NCI-H460 (cell line): ENCODE results near the gene MRPL18. TPM values are rescaled to one million over a fixed set of nuclear protein-coding genes. Genes with fewer than 3 reads are reported as not detected.
"Not testable (repeated sequence)": the region's sequence is repeated elsewhere in the genome, so short reads cannot be mapped to it uniquely, and the experiment has no call there.

ENCODE experiments used
- DNase-seq: peaks from one replicate; pipeline ENCODE4 v3.0.0-alpha.2; 2016; ENCODE audit warnings: low read depth; ENCODE audit errors: extremely low read depth
- polyA plus RNA-seq: library from polyadenylated mRNA; depleted of rRNA; stranded (reverse); fragments of >200 nt; gene quantifications from 2 replicates; pipeline ENCODE4 v1.2.3, GENCODE V29; 2014; cell fraction: nucleus; rRNA removed
- total RNA-seq: library from RNA; depleted of rRNA; stranded (reverse); fragments of >200 nt; shearing (Covaris generic); gene quantifications from 2 replicates; pipeline ENCODE4 v1.2.3, GENCODE V29; 2014; rRNA removed

MRPL18 gene
- total RNA-seq: 93.0 and 104 TPM in 2 replicates
- 68.1 and 82.9 TPM in 2 replicates for polyA plus RNA-seq

DNA sequence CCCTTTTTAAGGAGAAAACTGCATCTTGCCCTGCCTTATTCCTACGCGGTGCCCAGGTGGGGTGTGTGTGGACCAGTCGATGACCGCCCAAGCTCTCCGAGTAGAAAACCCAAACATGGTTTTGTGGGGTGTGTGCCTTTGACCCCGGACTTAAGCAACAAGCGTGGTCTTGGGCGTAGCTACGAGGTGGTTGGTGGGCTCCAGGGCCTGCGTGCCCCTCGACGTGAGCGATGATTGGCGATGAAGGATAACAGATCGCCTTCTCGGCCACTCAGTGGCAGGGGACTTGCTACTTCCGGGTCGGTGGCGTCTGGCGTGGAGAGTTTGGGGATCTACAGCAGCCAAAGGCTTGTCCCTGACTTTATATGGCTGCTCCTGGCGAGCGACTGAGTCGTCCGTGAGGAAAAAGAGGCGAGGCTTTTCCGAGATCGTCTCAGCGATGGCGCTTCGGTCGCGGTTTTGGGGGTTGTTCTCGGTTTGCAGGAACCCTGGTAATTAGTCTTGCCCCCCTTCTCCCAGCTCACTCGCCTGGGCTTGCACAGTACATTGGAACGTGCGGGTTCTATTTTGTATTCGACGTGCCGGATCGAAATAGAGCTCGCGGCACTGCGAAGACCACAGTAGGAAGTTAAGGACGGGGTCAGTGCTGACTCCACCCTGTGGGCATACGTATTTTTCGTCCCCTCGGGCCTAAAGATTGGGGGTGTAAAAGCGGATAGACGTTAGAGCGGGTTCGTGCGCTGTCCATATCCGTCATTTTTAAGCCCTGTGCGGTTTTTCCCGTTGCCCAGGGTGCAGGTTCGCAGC, at the start of gene MRPL18:
Gene MRPL18 (plus strand): TSS at position 319 of the 807 bp plus-strand sequence. CDS start 121 bp downstream, at position 440.
- peak; percentile 91 for DNase-seq

DNA sequence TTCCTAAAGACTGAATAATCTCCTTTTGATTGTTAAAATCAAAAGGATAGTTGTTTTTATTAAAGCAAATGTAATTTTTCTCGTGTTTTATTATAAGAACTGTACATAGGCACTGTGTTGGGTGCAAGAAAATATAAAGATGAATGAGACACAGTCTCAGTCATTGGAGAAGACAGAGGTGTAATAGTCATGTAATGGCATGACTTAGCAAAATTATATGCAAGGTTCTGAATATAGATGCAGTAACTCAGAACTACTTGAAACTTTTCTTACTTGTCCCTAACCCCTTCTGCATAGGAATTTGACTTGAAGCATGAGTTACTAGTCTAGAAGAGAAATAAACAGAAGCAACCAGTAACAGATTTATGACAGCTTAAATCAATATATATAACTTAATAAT, 48.1 kb upstream of the MRPL18 start:
- peak; percentile 17 for DNase-seq

DNA sequence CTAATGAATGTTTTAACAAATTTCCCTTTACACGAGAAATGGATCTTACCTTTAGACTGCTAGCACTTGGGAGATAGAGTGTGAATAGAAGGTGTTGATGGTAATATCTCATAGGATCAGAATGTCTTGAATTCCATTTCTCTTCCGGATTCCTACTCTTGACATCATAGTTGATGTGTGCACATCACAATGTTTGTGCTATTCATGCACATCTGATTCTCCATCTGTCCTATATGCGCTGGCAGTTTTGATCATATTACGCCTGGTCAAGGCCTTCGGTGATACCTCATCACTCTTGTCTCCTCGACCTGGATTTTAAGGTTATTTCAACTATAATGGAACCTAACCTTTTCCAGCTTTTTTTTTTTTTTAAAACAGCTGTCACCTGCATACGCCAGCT, 45.2 kb upstream of the MRPL18 start:
- no peak for DNase-seq

DNA sequence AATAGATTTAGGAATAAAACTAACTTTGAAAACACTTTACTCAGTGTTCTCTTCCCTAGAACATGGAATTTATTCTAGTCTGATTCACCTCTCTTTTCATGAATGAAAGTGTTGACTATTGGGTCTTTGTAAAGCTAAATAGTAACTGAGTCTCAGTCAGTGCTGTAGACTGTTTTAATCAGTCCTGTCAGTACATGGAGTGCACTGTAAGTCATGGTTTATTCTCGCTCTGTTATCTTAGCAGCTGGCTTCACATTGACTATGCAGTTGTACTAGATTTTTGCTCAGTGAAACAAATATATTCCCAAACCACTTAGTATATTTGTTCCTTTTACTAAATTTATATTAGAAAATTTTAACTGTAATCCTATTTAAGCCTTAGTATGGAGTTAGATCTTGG, 43.5 kb upstream of the MRPL18 start:
- no peak for DNase-seq

DNA sequence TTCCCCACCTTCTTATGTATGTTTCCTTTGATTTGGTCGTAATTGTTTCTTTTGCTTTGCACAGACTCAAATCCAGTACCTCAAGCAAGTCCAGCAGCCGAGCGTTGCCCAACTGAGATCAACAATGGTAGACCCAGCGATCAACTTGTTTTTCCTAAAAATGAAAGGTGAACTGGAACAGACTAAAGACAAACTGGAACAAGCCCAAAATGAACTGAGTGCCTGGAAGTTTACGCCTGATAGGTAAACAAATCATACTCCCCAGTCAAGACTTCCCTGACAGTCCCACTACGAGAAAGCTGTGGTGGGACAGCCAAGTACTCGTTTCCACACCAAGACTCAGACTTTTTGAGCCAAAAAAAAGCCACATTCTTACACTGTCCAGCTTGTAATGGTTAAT, 42.1 kb upstream of the MRPL18 start:
- DNase-seq: not testable (repeated sequence)

DNA sequence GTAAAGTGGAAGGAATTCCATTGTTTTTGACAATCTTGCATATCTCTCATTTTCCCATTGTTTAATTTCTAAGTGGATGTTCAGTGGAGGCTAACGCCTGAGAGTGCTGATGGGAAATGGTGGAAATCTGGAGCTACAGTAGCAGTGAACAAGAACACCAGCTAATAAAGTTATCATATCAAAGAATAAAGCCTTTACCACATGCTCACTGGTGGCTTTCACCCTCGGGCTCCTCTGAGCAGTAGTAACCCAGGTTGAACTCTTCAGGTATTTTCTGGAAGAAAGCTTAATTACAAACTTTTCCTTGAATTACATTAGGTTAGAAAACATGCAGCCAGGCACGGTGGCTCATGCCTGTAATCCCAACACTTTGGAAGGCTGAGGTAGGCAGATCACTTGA, 38.8 kb upstream of the MRPL18 start:
- DNase-seq: no peak

DNA sequence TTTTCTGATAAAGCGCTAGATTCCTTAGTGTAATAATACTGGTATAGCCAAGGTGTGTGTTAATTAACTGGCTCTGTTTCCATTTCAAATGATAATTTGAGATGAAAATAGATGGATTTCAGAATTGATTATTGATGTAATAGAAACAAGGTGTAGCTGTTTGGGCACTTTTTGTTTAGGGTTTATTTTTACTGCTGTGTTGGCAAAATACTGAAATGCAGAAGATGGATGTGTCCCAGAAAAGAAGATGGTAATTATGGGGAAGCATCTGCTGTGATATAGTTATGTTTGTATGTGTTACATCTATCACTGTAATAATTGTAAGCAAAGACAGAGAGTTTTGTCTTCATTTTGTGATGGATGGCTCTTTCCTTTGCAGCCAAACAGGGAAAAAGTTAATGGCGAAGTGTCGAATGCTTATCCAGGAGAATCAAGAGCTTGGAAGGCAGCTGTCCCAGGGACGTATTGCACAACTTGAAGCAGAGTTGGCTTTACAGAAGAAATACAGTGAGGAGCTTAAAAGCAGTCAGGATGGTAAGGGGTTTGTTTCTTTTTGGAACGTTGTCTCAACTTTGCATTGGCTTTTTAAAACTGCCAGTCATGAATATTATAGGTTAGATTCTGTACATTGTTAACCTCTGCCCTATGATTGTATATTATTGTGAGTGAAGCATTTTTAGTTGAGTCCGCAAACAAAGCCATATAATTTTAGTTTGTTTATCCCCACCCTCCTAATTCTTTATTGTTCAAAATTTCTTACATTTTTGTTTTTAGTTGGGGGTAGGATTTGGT, 37.0 kb upstream of the MRPL18 start:
- no peak for DNase-seq

DNA sequence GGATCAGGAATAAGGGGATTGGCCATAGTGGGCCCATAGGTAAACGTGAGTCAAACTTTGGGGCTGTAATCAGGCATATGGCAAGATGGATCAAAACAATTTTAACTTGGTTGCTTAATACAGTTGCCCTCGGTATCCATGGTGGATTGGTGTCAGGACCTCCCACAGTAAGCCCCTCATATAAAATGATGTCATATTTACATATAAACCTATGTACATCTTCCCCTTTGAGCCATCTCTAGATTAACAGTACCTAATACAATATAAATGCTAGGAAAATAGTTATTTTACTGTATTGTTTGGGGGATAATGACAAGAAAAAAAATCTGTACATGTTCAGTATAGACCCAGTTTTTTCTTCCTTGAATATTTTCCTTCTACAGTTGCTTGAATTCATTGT, 35.9 kb upstream of the MRPL18 start:
- DNase-seq: no peak

DNA sequence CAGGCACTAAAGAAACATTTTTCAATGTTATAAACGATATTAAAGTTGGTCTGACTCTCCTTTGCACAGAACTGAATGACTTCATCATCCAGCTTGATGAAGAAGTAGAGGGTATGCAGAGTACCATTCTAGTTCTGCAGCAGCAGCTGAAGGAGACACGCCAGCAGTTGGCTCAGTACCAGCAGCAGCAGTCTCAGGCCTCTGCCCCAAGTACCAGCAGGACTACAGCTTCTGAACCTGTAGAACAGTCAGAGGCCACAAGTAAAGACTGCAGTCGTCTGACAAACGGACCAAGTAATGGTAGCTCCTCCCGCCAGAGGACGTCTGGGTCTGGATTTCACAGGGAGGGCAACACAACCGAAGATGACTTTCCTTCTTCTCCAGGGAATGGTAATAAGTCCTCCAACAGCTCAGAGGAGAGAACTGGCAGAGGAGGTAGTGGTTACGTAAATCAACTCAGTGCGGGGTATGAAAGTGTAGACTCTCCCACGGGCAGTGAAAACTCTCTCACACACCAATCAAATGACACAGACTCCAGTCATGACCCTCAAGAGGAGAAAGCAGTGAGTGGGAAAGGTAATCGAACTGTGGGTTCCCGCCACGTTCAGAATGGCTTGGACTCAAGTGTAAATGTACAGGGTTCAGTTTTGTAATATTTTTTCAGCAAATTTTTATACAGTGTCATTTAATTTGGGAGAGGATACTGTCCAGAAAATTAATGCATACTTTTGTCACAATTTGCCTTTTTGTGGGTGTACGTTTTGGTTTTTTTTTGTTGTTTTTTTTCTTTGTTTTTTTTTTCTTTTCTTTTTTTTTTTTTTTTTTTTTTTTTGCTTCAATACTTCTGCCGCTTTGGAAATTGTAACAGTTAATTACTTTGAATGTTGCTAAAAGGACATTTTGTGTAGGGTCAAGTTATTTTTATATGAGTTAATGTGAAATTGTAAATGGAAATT, 35.0 kb upstream of the MRPL18 start:
- no peak for DNase-seq

DNA sequence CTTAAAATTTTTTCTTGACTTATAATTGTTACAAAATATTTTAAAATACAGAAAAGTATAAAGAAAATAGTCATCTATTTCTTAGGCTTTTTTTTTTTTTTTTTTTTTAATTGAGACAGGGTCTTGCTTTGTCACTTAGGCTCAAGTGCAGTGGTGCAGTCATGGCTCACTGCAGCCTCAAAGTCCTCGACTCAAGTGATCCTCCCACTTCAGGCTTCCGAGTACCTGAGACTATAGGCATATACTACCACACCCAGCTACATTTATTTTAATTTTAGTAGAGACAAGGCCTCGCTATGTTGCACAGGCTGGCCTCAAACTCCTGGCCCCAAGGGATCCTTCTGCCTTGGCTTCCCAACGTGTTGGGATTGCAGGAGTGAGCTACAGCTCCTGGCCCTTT, 33.8 kb upstream of the MRPL18 start:
- no peak for DNase-seq

DNA sequence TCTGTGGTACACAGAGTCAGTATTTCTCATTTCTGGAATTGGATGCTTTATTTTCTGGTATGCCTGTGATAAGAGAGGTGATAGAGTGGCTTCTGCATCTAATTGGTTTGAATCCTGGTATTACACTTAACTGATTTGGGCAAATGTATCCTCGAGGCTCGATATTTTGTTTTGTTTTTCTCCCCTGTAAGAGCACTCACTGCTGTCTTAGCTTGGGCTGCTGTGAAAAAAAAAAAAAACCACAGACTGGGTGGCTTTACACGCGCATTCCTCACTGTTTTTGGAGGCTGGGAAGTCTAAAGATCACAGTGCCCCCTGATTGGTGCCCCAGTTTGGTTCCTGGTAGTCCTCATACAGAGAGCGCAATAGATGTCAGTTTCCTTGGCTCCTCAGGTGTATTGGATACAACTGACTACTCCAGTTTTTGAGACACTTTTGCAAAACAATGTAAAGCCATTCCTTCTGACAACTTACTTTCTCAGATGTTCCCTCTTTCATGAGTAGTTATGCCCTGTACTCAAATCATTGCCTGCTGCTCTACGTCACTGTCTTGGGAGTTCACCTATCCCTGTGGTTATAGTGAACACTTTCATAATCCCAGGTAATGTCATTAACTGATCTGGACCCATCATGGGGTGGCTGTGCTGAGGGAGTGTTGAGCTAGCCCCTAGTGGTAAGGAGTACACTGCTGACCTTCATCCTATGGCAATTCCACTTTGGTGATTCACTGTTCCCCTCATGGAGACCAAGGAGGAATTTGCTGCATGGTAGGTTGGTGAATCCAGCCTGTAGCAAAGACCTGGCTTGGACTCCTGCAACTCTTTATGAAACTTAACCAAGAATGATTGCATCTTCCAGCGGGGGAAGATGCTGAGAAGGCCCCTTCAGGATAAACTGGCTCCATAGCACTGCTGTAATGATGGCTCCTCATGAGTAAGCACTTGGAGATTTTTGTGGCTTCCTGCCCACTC, 32.0 kb upstream of the MRPL18 start:
- no peak for DNase-seq

DNA sequence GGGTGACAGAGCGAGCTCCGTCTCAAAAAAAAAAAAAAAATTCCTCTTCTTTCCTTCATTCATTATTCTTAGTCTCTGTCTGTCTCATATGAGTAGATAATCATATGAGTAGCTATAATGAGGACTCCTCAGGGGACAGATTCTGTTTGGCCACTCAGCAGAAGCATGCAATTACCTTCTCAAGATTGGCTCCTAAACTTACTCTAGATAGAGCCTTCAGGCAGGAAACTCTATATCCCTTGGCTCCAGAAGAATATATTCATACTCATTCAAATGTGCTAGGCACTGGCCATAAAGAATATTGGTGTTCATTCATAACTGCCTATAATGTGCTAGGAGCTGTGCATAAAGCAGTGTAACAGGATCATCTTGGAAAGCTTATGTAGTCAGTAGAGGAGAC, 30.6 kb upstream of the MRPL18 start:
- DNase-seq: no peak

DNA sequence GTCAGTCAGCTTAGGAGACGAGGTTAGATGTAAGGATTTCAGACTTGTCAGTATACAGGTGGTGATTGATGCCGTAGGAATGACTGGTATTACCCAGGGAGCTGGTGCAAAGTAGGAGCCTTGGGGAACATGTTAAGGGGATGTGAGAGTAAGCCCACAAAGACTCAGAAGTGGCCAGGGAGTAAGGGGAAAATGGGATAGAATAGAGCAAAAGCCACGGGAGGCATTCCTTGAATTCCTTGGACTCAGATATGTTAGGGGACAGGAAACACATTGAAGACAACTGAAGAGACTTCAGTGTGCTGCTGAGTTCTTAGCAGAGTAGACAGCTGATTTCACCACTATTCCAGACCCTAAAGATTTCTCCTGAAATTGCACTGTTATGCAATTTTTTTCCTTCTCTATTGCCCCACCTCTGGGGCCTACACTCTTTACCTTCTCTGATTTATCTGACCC, 29.6 kb upstream of the MRPL18 start:
- no peak for DNase-seq

DNA sequence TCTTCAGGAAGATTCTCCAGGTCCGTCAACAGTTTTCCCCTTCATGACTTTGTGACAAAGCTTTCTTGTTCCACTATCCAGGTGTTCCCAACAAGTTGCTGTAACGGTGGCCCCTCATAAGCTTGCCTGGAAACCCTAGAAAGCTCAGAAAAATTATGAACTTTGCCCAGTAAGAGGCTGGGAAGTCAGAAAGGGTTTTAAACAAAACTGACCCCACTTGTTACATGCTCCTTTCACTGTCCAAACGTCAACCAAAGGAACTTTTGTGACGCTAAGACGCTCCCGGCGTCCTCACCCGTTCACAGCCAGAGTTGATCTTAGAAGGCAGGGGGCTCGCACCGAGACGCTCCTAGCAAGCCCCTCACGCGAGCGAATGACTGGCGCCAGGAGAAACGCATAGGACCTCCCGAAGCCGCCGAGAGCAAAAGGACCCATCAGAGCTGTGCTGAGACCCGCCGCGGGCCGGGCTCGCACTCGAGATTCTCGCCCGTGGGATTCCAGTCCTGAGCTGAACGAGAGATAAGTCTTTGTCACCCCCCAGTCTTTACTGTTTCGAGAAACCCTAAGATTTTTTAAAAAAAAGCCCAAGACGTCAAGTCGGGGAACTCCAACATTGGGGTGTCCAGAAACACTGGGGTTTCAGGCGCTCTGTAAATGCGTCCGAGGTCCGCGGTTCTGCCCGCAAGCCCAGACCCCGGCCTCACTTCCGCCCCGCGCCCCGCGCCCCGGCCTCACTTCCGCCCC, 29.0 kb upstream of the MRPL18 start:
- DNase-seq: no peak

DNA sequence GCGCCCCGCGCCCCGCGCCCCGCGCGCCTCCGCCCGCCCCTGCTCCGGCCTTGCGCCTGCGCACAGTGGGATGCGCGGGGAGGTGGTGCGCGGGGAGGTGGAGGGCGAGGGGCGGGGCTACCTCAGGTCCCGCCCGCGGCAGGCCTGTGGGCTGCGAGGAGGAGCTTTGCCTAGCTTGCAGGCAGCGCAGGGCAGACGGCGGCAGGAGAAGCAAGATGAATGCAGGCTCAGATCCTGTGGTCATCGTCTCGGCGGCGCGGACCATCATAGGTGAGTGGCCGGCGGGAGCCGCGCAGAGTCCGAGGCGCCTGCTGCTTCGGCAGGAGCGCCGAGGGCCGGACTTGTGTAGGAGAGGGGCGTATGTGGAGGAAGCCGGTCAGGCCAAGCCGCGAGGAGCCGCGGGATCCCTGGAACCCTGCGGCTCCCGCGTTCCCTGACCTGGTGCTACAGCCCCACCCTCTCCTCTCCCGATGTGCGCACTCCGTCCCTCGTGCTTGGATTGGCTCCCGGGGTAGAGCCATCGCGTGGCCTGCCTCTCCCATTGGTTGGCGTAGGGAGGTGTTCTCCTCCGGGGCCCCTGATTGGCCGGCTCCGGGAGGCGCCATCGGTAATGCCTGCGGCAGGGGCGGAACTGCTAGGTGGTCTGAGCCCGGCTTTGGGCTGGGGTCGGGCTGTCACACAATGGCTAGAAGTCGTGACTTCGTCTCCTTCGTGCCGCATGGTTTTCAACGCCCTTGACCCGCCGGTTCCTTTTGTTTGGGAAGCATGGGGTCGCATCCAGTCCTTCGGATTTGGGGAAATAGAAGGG, 28.2 kb upstream of the MRPL18 start, which contains the start of gene ACAT2:
Gene ACAT2 (plus strand): TSS at position 173 of the 808 bp plus-strand sequence. CDS start 43 bp downstream, at position 216.
- peak; percentile 92 for DNase-seq

DNA sequence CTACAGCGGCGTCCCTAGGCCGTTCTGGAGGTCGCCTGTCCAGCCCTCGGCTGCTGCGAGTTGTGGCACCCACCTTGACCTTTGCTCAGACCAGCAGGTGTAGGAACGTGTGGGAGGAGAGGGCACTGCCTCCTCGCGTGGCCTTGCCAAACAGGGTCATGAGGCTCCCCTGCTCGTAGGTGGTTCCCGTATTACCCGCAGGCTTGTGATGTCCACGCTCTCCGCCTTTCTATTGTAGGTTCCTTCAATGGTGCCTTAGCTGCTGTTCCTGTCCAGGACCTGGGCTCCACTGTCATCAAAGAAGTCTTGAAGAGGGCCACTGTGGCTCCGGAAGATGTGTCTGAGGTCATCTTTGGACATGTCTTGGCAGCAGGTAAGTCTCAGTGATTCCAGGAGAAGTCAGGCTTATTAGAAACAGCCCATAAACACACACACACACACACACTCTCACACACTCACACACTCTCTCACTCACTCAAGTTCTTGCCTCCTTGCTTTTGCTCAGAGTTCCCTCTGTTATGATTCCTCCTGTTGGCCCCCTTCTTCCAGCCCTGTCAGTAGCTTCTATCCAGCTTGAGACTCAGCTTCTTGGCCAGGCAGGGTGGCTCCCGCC, 27.5 kb upstream of the MRPL18 start:
- DNase-seq: no peak

DNA sequence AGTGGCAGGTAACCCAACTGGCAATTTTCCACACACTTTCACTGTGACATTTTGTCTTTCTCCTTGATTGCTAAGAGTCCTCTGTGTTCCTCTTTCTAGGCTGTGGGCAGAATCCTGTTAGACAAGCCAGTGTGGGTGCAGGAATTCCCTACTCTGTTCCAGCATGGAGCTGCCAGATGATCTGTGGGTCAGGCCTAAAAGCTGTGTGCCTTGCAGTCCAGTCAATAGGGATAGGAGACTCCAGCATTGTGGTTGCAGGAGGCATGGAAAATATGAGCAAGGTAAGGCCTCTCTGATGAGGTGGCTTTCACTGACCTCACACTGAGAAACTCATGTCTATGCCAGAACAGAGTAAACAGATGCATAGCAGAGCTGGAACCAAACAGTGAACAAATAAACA, 23.4 kb upstream of the MRPL18 start:
- DNase-seq: no peak
